HAP-1 (cell line): ENCODE results near the gene PLEKHO2.

Source experiments
- DNase-seq, 2 experiments: peaks; one replicate each; pipeline ENCODE4 v3.0.0-alpha.2; 2016 to 2020; ENCODE audit warnings: low spot score in 2 of 2
- H3K27me3 ChIP-seq: fragments of 250-450 bp; sonication (Bioruptor Pico); 2 replicates; pipeline ENCODE4 v1.5.1; 2020; ENCODE audit warnings: low read depth, mild to moderate bottlenecking, moderate library complexity
- H3K36me3 ChIP-seq: fragments of 250-450 bp; sonication (Bioruptor Pico); replicated peaks from 2 replicates; pipeline ENCODE4 v1.5.1; 2020; ENCODE audit warnings: mild to moderate bottlenecking
- H3K4me1 ChIP-seq: fragments of 250-450 bp; sonication (Bioruptor Pico); 2 replicates; pipeline ENCODE4 v1.5.1; 2020; ENCODE audit warnings: mild to moderate bottlenecking
- H3K4me3 ChIP-seq: fragments of 250-450 bp; sonication (Bioruptor Pico); 2 replicates; pipeline ENCODE4 v1.5.1; 2020; ENCODE audit warnings: mild to moderate bottlenecking, moderate library complexity
- H3K9me3 ChIP-seq: fragments of 250-450 bp; sonication (Bioruptor Pico); 2 replicates; pipeline ENCODE4 v1.5.1; 2020; ENCODE audit warnings: mild to moderate bottlenecking, moderate library complexity
- in situ Hi-C: fragments of 300-500 bp; cut with MboI; formaldehyde crosslinking; loops from 3 replicates; pipeline ENCODE4 v1.14.3; 2020; ENCODE audit warnings: low sequenced_read_pairs, inconsistent platforms, mixed read lengths

The PLEKHO2 gene

DNA sequence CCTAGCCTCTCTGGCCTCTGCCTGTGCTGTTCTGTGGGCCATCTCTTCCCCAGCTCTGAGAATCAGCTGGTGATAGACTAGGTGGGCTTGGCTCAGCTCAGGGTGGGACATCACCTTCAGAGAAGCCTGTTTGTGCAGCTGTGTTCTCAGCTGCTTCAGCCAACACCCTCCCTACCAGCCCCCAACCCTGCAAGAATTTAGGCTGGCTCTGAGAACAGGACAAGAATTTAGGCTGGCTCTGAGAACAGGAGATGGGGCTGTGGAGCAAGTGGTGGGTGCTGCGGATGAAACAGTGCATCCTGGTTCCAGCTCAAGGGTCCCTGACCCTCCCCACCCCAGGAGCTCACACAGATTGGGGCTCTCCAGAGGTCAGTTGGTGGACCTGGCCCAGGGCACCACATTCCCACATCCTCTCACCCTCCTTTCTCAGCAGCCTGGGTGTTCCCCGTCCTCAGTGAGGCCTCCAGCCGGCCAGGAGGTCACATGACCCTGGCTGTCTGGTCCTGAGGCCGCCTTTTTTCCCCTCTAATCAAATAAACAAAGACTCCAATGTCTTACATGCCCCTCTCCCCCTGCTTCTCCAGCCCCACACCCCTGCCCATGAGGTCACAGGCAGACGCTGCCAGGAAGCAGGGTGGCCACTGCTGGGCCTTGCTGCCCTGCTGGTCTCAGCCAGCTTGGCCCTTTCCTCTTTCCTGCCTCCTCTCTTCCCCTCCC lies 14.9 kb downstream of the PLEKHO2 start:
- H3K4me3 ChIP-seq: no peak overlapping the region
- H3K36me3 ChIP-seq: peaks cover 32% of the 10 kb centered on the region
- H3K4me1 ChIP-seq: no peaks in the 10 kb centered on the region
- no peaks in the 10 kb centered on the region for H3K27me3 ChIP-seq
- no peaks in the 10 kb centered on the region for H3K9me3 ChIP-seq
- in situ Hi-C loops: no loop called here
- DNase-seq: no peak

DNA sequence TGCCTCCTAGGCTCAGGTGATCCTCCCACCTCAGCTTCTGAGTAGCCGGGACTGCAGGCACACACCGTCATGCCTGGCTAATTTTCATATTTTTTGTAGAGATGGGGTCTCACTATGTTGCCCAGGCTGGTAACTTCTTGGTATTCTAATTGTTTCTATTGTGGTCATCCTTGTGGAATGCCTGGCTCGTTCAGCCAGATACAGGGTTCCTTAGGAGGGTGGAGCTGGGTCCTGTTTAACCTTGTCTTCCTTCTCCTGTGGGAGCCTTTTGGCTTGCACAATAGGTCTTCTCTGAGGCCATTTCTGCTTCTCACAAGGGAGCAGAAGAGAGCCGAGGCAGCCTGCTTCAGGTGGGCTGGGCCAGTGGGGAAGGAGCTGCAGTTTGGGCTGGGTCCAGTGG lies 15.7 kb downstream of the PLEKHO2 start:
- H3K36me3 ChIP-seq: peaks cover 32% of the 10 kb centered on the region
- no peaks in the 10 kb centered on the region for H3K9me3 ChIP-seq
- in situ Hi-C loops: no loop called here
- DNase-seq: no peak
- H3K4me1 ChIP-seq: no peaks in the 10 kb centered on the region
- no peak overlapping the region for H3K4me3 ChIP-seq
- H3K27me3 ChIP-seq: no peaks in the 10 kb centered on the region

DNA sequence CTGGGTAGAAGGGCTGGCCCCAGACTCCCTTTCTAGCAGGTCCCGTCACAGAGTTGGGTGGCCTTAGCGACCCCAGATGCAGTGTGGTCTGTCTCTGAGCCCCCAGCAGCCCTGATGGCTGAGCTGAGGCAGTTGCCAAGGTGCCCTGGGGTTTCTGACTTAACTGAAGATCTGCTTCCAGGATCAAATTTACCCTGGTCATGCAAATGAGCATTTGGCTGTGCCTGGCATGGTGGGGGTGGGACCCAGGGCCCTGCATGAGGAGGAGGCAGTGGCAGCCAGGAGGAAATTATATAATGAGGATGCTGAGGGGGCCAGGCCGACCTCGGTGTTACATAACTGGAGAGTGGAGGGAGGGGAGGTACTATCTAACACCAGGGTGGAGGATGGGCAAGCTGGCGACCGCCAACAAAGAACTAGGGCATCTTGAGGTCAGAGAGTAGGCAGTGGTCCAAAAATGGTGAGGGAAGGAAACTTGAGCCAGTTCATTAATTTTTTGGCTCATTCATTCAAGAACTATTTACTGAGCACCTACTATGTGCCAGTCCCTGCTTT lies 16.4 kb downstream of the PLEKHO2 start:
- Histone ChIP-seq H3K9me3 (no peaks in the 10 kb centered on the region), H3K4me1 (no peaks in the 10 kb centered on the region), H3K4me3 (no peak overlapping the region), H3K27me3 (no peaks in the 10 kb centered on the region), H3K36me3 (peaks cover 32% of the 10 kb centered on the region)
- DNase-seq: no peak
- in situ Hi-C loops: no loop called here

DNA sequence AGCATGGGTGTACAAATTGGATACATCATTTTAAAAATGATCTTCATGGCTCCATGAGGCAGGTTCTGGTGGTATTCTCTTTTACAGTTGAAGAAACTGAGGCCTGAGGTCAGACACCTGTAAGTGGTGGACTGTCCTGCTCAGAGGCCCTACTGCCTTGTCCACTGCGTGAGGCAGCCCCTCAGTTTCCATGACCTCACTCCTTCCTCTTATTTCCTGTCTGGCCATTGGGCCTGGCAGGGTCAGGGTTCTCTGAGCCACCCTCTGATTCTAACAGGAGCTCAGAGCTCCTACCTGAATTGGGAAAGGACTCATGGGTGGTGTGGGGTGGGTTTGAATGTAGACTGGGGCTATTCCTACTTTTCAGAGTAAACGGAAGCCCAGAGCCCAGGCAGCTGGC lies 17.5 kb downstream of the PLEKHO2 start:
- in situ Hi-C loops: no loop called here
- Histone ChIP-seq H3K27me3 (no peaks in the 10 kb centered on the region), H3K9me3 (no peaks in the 10 kb centered on the region), H3K4me3 (no peak overlapping the region), H3K4me1 (no peaks in the 10 kb centered on the region), H3K36me3 (peaks cover 27% of the 10 kb centered on the region)
- DNase-seq: no peak

DNA sequence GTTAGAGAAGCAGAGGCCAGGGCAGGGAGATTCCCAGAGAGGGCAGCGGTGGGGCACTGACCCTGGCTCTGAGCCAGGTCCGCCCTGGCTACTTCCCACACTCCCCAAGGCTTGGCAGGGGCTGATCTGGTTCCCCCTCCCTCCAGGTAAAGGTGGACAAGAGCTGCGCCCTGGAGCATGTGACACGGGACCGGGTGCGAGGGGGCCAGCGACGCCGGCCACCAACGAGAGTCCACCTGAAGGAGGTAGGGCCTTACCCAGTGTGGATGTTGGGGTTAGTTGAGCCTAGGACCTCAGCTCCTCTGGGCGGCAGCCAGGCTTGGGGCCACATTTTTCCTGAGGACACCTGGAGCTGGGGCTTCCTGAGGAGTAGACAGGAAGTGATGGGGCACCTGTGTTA lies 19.6 kb downstream of the PLEKHO2 start:
- Histone ChIP-seq H3K27me3 (no peaks in the 10 kb centered on the region), H3K9me3 (no peaks in the 10 kb centered on the region), H3K36me3 (peaks cover 23% of the 10 kb centered on the region), H3K4me3 (no peak overlapping the region), H3K4me1 (no peaks in the 10 kb centered on the region)
- no peak for DNase-seq
- in situ Hi-C loops: no loop called here

DNA sequence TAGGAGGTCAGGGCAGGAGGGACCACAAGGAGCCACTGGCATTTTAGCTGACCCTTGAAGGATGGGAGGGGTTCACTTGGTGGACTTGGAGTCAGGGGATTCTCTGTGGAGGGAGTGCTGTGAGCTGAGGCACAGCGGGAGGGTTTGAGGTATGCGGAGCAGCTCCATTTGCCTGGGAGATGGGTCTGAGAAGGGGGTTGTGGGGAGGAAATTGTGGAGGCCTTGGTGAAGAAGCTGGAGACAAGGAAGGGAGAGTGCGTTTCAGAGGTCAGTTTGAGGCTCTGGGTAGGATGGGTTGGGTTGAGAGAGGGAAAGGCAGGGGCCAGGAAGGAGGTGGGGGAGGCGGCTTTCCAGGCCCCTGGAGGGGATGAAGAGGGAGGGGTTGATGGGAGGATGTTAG lies 20.2 kb downstream of the PLEKHO2 start:
- peaks cover 22% of the 10 kb centered on the region for H3K36me3 ChIP-seq
- no peak for DNase-seq
- no peaks in the 10 kb centered on the region for H3K4me1 ChIP-seq
- H3K9me3 ChIP-seq: no peaks in the 10 kb centered on the region
- no peak overlapping the region for H3K4me3 ChIP-seq
- in situ Hi-C loops: no loop called here
- no peaks in the 10 kb centered on the region for H3K27me3 ChIP-seq

DNA sequence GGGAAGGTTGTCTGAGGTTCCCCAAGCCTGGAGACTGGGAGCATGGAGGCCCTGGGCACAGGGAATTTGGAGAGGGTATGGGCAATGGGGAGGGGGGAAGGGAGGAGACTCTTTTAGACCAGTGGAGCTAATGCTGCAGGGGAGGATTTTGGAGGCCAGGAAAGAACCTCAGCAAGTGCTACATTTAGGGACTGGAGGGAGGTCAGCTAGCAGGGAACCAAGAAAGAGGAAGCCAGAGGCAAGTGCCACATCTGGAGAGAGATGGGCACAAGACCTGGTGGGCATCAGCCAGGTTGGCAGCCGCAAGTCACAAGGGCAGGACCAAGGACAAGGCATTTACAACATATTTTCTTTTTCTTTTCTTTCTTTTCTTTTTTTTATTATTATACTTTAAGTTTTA lies 20.7 kb downstream of the PLEKHO2 start:
- H3K4me1 ChIP-seq: no peaks in the 10 kb centered on the region
- no peak for DNase-seq
- H3K36me3 ChIP-seq: peaks cover 23% of the 10 kb centered on the region
- no peaks in the 10 kb centered on the region for H3K27me3 ChIP-seq
- H3K4me3 ChIP-seq: no peak overlapping the region
- in situ Hi-C loops: no loop called here
- H3K9me3 ChIP-seq: no peaks in the 10 kb centered on the region

DNA sequence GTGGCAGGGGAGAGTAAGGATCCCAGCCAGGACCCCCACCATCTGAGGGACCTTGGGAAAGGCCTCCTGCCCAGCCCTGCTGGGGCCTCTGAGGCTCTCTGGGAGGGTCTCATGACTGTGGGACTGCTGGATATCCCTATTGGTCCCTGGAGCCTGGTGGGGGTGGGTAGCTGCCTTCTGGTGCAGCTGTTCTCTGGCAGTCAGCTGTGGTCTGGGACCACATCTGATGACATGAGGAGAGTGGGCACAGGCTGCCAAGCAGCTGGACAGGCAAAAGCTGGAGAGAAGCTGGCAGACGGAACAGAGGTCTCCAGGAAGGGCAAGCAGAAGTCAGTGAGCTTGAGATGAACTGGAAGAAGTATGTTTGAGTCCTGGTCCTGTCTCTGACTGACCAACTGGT lies 22.4 kb downstream of the PLEKHO2 start:
- DNase-seq: no peak
- Histone ChIP-seq H3K27me3 (no peaks in the 10 kb centered on the region), H3K4me1 (no peaks in the 10 kb centered on the region), H3K36me3 (peaks cover 26% of the 10 kb centered on the region), H3K9me3 (no peaks in the 10 kb centered on the region), H3K4me3 (no peak overlapping the region)
- in situ Hi-C loops: no loop called here

DNA sequence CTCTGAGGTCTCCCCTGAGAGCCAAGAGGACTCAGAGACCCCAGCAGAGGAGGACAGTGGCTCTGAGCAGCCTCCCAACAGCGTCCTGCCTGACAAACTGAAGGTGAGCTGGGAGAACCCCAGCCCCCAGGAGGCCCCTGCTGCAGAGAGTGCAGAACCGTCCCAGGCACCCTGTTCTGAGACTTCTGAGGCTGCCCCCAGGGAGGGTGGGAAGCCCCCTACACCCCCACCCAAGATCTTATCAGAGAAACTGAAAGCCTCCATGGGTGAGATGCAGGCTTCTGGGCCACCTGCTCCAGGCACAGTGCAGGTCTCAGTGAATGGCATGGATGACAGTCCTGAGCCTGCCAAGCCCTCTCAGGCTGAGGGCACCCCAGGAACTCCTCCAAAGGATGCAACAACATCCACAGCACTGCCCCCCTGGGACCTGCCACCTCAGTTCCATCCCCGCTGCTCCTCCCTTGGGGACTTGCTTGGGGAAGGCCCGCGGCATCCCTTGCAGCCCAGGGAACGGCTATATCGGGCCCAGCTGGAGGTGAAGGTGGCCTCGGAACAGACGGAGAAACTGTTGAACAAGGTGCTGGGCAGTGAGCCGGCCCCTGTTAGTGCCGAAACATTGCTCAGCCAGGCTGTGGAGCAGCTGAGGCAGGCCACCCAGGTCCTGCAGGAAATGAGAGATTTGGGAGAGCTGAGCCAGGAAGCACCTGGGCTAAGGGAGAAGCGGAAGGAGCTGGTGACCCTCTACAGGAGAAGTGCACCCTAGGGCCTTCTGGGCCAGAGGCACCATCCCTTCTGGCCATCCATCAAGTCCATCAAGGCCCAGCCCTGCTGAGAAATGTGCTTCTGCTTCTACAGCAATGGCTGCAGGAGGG lies 23.6 kb downstream of the PLEKHO2 start:
- no peaks in the 10 kb centered on the region for H3K27me3 ChIP-seq
- in situ Hi-C loops: no loop called here
- H3K9me3 ChIP-seq: no peaks in the 10 kb centered on the region
- peaks cover 17% of the 10 kb centered on the region for H3K36me3 ChIP-seq
- H3K4me1 ChIP-seq: no peaks in the 10 kb centered on the region
- H3K4me3 ChIP-seq: no peak overlapping the region
- no peak for DNase-seq

DNA sequence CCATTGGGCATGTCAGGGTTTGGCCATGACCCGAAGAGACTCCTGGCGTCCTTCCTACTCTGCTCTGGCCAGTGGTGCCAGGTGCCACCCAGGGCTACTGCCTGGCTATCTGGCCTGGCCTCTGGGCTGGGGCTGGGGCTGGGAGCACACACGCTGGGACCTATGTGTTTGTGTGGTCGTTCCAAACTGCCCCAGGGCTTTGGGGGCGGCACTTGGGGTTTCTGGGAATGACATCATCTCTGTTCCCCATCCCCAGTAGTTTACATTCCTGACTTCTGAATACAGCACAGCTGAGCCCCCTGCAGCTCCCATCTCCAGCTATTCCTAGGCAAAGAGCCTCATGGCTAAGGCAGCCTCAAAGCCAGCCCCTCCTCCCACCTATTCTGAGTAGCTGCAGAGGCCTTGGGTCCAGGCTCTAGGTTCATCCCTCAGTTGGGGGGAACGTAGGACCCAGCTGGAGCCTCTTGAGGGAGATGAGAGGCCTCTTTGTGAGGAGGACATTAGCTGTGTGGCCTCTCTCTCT lies 24.3 kb downstream of the PLEKHO2 start:
- Histone ChIP-seq H3K27me3 (no peaks in the 10 kb centered on the region), H3K36me3 (peaks cover 12% of the 10 kb centered on the region), H3K4me3 (no peak overlapping the region), H3K4me1 (no peaks in the 10 kb centered on the region), H3K9me3 (no peaks in the 10 kb centered on the region)
- no peak for DNase-seq
- in situ Hi-C loops: no loop called here

DNA sequence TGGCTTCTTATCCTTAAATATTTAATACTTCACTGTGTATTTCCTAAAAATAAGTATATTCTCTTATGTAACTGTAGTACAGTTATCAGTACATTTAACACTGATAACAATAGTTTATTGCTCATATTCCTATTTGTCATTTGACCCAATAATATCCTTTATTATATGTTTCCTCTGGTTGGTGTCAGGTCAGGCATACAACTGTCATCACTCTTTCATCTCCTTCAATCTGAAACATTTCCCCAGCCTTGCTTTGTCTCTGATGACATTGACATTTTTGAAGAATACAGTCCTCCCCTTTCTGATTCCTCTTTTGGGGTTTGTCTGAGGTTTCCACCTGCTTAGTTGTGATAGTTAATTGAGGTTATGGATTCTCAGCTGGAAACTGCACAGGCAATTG lies 27.8 kb downstream of the PLEKHO2 start:
- H3K36me3 ChIP-seq: peaks cover 12% of the 10 kb centered on the region
- DNase-seq: no peak
- H3K9me3 ChIP-seq: no peaks in the 10 kb centered on the region
- no peak overlapping the region for H3K4me3 ChIP-seq
- no peaks in the 10 kb centered on the region for H3K27me3 ChIP-seq
- in situ Hi-C loops: no loop called here
- H3K4me1 ChIP-seq: no peaks in the 10 kb centered on the region

DNA sequence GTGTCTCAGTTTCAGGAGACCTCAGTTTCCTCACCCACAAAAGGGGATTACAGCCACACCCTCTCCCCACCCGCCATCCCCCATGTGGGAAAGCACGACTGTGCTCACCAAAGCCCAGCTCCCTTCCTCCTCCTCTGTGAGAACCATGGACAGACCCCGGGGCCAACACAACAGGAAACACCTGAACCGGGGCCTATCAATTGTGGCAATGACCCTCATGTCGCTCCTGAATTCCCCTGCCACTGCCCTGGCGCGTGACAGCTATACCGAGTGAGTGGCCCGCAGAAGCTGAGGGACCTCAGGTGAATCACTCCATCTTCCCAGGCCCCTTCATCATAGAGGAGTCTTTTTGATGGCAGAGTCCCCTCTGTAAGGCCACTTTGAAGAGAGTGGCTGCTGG lies 28.6 kb downstream of the PLEKHO2 start:
- in situ Hi-C loops: no loop called here
- no peak overlapping the region for H3K4me3 ChIP-seq
- H3K4me1 ChIP-seq: no peaks in the 10 kb centered on the region
- DNase-seq: no peak
- H3K36me3 ChIP-seq: peaks cover 12% of the 10 kb centered on the region
- no peaks in the 10 kb centered on the region for H3K9me3 ChIP-seq
- no peaks in the 10 kb centered on the region for H3K27me3 ChIP-seq

DNA sequence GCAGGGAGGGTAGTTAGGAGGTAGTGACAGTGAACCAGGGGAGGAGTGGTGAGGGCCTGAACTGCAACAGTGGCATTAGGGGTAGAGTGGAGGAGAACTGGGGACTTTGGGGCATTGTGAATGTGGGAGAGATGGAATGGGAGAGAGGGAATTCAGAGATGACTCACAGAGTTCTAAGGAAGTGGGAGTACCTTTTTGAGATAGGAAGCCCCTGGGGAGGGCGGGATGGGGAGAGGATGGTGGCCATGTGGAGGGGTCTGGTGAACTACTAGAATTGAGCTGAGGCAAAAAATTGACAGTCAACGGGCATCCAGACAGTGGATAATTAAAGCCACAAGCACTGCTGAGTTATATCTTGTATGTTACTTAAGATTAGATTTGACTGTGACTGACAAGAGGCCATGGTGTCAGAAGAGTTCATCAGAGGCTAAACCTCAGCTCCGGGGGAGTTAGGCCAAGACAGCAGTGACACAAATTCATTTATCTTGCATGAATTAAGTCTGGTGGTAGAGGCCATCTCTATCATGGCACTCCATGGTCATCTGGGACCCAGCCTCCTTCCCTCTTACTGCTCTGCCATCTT lies 34.0 kb downstream of the PLEKHO2 start:
- Histone ChIP-seq H3K36me3 (no peaks in the 10 kb centered on the region), H3K4me1 (no peaks in the 10 kb centered on the region), H3K9me3 (no peaks in the 10 kb centered on the region), H3K27me3 (no peaks in the 10 kb centered on the region), H3K4me3 (no peak overlapping the region)
- DNase-seq: no peak
- in situ Hi-C loops: no loop called here

DNA sequence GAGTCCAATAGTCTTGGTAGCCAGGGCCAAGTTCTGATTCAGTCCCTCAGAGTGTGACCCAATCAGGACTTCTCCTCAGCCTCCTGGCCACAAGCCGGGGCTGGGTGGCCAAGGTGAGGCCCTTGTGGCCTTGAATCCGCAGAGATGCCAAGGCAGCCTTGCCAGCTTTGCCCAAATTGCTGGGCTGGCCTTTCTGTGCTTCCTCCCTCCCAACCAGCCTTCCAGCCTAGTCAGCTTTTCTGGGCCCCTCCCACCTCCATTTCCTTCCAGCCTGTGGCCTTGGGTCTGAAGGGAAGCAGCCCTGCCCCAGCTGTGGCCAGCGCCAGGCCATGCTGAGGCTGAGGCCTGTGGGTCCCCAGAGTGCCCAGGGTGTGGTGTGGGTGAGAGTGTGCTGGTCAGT lies 35.7 kb downstream of the PLEKHO2 start:
- in situ Hi-C loops: no loop called here
- Histone ChIP-seq H3K4me3 (no peak overlapping the region), H3K36me3 (no peaks in the 10 kb centered on the region), H3K27me3 (no peaks in the 10 kb centered on the region), H3K9me3 (no peaks in the 10 kb centered on the region), H3K4me1 (no peaks in the 10 kb centered on the region)
- DNase-seq: no peak
